Measurements from ENCODE around the gene NOL4L. TPM values are rescaled to one million over a fixed set of nuclear protein-coding genes. Genes with fewer than 3 reads are reported as not detected.
A peak's percentile ranks its signal among the peaks of the same experiment; 100 is the strongest.

Gene NOL4L
- total and polyA plus RNA-seq, 11 donors, result 2.6 to 15.0 (median 6.7) TPM

DNA sequence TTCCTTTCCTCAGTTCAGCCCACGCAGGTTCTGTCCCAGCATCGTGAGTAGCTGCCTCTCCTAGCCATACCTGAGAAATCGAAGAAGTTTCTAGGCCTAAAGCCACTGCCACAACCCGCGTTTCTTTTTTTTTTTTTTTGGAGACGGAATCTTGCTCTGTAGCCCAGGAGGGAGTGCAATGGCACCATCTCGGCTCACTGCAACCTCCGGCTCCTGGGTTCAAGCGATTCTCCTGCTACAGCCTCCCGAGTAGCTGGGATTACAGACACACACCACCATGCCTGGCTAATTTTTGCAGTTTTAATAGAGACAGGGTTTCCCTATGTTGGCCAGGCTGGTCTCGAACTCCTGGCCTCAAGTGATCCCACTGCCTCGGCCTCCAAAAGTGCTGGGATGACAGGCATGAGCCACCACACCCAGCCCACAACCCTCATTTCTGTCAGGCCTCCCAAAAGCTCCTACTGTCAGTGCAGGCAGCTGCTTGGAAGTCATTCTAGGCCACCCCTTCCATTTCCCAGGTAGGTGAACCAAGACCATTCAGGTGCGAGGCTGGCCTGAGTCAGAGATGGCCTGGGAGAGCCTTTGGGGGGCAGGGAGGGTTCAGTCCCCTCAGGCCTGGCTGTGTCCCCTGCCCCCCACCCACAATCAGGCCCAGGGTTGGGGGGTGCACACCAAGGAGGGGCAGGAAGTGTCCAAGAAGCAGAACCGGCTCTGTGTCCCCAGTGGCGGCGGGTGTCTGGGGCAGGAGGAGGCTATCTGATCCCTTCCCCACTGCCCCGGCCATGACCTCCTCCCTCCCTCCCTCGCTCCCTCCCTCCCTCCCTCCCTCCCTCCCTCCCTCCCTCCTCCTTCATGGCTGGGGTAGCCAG, 47.2 kb downstream of the NOL4L start:
- H3K27me3 ChIP-seq, result no peaks in the 10 kb centered on the region
- peak overlapping the region in 5 of 12 donors; percentile 51 to 69 (median 60) for H3K4me3 ChIP-seq
- peak overlapping the region in 1 of 12 donors; percentile 89 for H3K27ac ChIP-seq
- H3K4me1 ChIP-seq, result peaks cover 0 to 54% (median 11%) of the 10 kb centered on the region in 12 donors
- no peaks in the 10 kb centered on the region for H3K36me3 ChIP-seq
- WGBS, 4 donors, result 70 to 82% (median 77%) methylated on average over 13 to 18 of the region's 18 CpGs
- DNase-seq, result peak in 2 of 5 donors; percentile 27 to 67
- intact Hi-C loops (cut with DNase I), result loop anchor here in 3 of 10 donors (5.0 to 10.0 kb wide), 2 partner anchors 44 to 47 kb away; partner anchors contain the start of gene NOL4L (in 2 of the 3)
- peak in 3 of 4 donors; percentile 11 to 32 (median 13) for ATAC-seq
- TF ChIP-seq, protein P1, sequence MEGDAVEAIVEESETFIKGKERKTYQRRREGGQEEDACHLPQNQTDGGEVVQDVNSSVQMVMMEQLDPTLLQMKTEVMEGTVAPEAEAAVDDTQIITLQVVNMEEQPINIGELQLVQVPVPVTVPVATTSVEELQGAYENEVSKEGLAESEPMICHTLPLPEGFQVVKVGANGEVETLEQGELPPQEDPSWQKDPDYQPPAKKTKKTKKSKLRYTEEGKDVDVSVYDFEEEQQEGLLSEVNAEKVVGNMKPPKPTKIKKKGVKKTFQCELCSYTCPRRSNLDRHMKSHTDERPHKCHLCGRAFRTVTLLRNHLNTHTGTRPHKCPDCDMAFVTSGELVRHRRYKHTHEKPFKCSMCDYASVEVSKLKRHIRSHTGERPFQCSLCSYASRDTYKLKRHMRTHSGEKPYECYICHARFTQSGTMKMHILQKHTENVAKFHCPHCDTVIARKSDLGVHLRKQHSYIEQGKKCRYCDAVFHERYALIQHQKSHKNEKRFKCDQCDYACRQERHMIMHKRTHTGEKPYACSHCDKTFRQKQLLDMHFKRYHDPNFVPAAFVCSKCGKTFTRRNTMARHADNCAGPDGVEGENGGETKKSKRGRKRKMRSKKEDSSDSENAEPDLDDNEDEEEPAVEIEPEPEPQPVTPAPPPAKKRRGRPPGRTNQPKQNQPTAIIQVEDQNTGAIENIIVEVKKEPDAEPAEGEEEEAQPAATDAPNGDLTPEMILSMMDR (IDR thresholded peaks at IDR 0.05), result no peak
- no peaks in the 10 kb centered on the region for H3K9me3 ChIP-seq

DNA sequence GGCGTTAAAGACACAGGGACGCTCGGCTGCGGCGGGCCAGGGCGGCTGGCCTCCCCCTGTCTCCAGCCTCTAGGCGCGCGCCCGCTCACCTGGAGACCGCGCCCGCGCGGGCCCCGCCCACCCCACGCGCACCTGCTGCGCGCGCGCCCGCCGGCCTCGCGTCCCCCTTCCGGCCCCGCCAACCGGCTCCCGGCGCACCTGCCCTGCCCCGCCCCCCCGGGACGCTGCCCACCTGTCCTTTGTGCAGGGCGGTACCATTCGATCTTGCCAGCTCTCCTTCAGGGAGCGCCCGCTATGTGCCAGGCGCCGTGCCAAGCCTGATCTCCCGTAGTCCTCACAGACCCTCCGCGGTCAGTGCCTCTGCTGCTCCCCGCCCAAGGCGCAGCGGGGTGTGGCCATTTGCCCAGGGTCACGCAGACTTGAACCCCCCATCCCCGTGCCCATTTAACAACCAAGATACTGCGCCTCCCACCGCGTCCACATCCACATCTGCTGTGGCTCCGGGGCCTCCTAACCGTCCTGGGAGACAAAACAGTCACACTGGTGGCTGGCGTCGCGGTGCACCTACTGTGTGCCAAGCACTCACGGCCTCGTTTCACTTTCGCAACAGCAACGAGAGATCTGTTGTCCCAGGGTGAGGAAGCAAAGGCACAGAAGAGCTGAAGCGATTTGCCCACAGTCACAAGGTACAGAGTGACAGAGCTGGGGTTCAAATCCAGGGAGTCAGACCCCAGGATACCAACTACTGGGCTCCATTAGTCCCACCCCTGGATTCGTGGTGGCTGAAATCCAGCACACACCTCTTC, 48.1 kb downstream of the NOL4L start:
- peaks cover 0 to 54% (median 11%) of the 10 kb centered on the region in 12 donors for H3K4me1 ChIP-seq
- WGBS, 4 donors, result 5 to 22% (median 8%) methylated on average over 19 to 62 of the region's 62 CpGs
- peak overlapping the region in 11 of 12 donors; percentile 18 to 69 (median 59) for H3K4me3 ChIP-seq
- intact Hi-C loops (cut with DNase I), result loop anchor here in 3 of 10 donors (5.0 to 10.0 kb wide), 2 partner anchors 45 to 48 kb away; partner anchors contain the start of gene NOL4L (in 2 of the 3)
- H3K27ac ChIP-seq, result peak overlapping the region in 1 of 12 donors; percentile 89
- H3K27me3 ChIP-seq, result no peaks in the 10 kb centered on the region
- no peaks in the 10 kb centered on the region for H3K9me3 ChIP-seq
- TF ChIP-seq, protein P1 (IDR thresholded peaks at IDR 0.05), result no peak
- no peak for TF ChIP-seq POLR2A (IDR thresholded peaks at IDR 0.05)
- DNase-seq (peak in 2 of 5 donors; percentile 33 to 72), ATAC-seq (peak in 2 of 4 donors; percentile 4 to 12)
- H3K36me3 ChIP-seq, result no peaks in the 10 kb centered on the region

DNA sequence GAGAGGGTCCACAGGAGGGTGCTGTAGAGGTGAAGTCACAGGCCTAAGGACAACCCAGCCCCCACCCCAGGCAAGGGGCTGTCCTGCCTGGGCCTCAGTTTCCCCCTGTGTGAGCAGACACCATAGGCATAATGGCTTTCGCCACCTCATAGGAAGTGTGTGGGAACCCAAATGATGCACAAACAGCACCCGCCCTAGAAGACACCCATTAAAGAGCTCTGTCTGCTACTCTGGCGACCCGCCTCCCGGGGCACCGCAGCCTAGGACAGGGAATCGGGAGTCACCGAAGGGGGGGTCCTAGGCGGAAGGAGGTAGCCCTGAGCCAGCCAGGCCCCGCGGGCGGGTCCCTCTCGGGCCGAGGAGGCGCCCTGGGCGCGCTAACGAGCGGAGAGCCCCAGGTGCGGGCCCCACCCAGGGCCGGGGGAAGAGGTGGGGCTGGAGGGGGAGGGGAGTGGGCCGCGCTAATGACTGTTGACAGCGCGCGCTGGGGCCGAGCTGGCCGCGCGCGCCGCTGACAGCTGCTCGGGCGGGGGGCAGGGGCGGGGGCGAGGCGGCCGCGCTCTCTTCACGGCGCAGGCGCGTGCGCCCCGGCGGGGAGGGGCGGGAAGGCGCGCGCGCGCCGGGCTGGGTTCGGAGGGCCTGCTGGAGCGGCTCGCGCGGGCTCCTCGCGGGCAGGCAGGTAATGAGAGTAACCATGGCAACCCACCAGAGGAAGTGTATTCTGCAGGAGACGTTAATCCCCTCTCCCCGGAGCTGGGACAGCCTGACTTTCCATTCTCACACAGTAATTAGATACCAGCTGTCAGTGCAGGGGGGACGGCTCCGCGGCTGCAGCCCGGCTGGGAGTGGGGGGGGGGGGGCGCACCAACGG, 48.9 kb downstream of the NOL4L start:
- Histone ChIP-seq H3K9me3 (no peaks in the 10 kb centered on the region), H3K27me3 (no peaks in the 10 kb centered on the region), H3K27ac (peak overlapping the region in 6 of 12 donors; percentile 15 to 89 (median 52)), H3K36me3 (no peaks in the 10 kb centered on the region), H3K4me1 (peaks cover 0 to 52% (median 11%) of the 10 kb centered on the region in 12 donors), H3K4me3 (peak overlapping the region in 11 of 12 donors; percentile 18 to 69 (median 59))
- intact Hi-C loops (cut with DNase I), result loop anchor here in 3 of 10 donors (5.0 to 10.0 kb wide), 2 partner anchors 46 to 49 kb away; partner anchors contain the start of gene NOL4L (in 2 of the 3)
- peak; percentile 34 to 75 (median 52) for DNase-seq
- TF ChIP-seq, protein P1 (IDR thresholded peaks at IDR 0.05), result no peak
- no peak for TF ChIP-seq POLR2A (IDR thresholded peaks at IDR 0.05)
- ATAC-seq, result peak; percentile 20 to 75 (median 60)
- 0 to 6% (median 3%) methylated on average over 2 to 68 of the region's 68 CpGs for WGBS, 4 donors
